Neutrophil (primary cell): ENCODE measurements around the gene TMEM141.

ENCODE experiments used
- H3K27ac ChIP-seq: fragments of 200-600 bp; sonication (generic); 2 replicates; pipeline ENCODE4 v1.5.1; 2016; ENCODE audit warnings: mild to moderate bottlenecking, moderate library complexity
- H3K27me3 ChIP-seq: fragments of 200-600 bp; sonication (generic); 2 replicates; pipeline ENCODE4 v1.6.0; 2016; ENCODE audit warnings: mild to moderate bottlenecking
- H3K36me3 ChIP-seq: fragments of 200-600 bp; sonication (generic); 2 replicates; pipeline ENCODE4 v1.5.1; 2017
- H3K4me1 ChIP-seq, 2 experiments: fragments of 200-600 bp in 1 of 2; sonication (generic) in 1 of 2; 1 replicate in 1 of 2; 2 replicates in 1 of 2; pipeline versions ENCODE4 v1.5.1 to v1.6.1; 2013 to 2016; ENCODE audit warnings: low read depth in 1 of 2, low read length in 1 of 2, mild to moderate bottlenecking in 1 of 2, moderate library complexity in 1 of 2; ENCODE audit not compliant: control insufficient read depth in 1 of 2, insufficient read depth in 1 of 2
- H3K4me3 ChIP-seq, 2 experiments: fragments of 200-600 bp in 1 of 2; sonication (generic) in 1 of 2; 1 replicate in 1 of 2; 2 replicates in 1 of 2; pipeline ENCODE4 v1.5.1; 2013 to 2016; ENCODE audit warnings: low read depth in 1 of 2, low read length in 1 of 2, mild to moderate bottlenecking in 1 of 2, moderate library complexity in 1 of 2
- H3K9me3 ChIP-seq: fragments of 200-600 bp; sonication (generic); 2 replicates; pipeline ENCODE4 v1.5.1; 2016
- TF ChIP-seq, protein P1 (sequence below): fragments of 200-600 bp; sonication (generic); IDR thresholded peaks from 2 replicates; pipeline ENCODE4 v1.5.1; 2016; ENCODE audit warnings: antibody characterized with exemption

The TMEM141 gene

DNA sequence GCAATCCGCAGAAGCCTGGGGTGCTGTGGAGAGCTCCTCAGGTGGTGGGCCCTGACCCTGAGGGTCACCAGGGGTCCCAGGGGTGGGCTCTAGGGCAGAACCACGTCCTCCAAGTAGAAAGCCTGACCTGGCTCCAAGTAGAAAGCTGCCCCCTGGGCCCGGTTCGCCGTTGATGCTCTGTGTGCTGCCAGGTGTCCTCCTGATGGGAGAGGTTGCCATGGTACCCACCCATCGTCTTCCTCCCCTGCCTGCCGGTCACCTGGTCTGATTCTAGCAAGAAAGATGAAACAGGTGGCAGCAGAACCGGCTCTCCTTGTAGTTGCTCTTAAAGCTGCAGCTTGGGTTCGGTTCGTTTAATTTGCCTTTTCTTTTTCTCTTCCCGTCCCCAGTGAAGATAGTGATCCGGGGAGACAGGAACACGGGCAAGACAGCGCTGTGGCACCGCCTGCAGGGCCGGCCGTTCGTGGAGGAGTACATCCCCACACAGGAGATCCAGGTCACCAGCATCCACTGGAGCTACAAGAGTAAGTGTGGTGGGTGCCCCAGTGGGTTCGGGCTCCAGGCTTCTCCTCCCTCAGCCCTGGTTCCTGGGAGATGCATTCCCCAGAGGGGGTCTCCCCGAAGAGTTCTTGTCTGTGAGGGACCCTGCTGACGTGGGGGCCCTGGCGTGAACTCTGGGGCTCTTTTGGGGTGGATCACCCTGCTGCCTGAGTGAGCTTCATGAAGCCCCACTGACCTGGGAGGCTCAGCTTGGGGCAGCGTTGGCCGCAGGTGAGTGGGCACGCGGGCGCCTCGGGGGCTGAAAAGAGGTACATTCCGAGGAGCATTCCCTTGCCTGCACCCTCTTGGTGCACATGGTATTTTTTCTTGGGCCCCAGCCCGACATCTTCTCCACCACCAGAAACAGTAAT lies 32.2 kb downstream of the TMEM141 start:
- H3K4me1 ChIP-seq = peaks cover 4 to 12% of the 10 kb centered on the region in 2 experiments
- no peak overlapping the region for H3K27ac ChIP-seq
- H3K36me3 ChIP-seq = peaks cover 52% of the 10 kb centered on the region
- H3K9me3 ChIP-seq = no peaks in the 10 kb centered on the region
- no peak overlapping the region for H3K4me3 ChIP-seq
- TF ChIP-seq, protein P1, sequence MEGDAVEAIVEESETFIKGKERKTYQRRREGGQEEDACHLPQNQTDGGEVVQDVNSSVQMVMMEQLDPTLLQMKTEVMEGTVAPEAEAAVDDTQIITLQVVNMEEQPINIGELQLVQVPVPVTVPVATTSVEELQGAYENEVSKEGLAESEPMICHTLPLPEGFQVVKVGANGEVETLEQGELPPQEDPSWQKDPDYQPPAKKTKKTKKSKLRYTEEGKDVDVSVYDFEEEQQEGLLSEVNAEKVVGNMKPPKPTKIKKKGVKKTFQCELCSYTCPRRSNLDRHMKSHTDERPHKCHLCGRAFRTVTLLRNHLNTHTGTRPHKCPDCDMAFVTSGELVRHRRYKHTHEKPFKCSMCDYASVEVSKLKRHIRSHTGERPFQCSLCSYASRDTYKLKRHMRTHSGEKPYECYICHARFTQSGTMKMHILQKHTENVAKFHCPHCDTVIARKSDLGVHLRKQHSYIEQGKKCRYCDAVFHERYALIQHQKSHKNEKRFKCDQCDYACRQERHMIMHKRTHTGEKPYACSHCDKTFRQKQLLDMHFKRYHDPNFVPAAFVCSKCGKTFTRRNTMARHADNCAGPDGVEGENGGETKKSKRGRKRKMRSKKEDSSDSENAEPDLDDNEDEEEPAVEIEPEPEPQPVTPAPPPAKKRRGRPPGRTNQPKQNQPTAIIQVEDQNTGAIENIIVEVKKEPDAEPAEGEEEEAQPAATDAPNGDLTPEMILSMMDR = no peak
- H3K27me3 ChIP-seq = peaks cover 21% of the 10 kb centered on the region

DNA sequence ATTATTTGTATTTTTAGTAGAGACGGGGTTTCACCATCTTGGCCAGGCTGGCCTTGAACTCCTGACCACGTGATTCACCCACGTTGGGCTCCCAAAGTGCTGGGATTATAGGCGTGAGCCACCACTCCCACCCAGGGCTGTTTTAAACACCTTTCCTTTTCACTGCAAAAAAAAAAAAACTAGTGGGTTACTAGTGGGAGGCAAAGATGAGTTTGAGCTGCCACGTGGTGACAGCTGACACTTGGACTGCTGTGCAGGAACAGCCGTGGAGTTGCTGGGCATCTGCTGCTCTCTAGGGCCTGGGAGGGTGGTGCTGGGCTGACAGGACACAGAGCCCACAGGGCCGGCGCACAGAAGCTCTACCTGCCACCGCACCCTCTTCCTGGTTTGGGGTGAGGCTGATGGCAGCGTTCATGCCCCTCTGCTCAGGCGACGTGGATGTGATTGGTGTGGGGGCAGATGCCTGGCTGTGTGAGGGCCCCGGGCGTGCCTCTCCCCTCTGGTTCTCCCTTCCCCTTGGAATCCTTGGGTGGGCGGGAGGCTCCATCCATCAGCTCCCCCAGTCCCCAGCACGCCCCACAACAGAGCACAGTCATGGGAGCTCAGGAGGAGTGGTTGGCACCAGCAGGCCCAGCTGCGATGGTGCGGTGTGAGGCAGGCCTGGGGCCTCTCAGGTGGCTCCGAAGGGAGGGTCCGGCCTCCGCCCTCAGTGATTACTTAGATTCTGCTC lies 33.5 kb downstream of the TMEM141 start:
- Histone ChIP-seq H3K27ac (no peak overlapping the region), H3K27me3 (peaks cover 21% of the 10 kb centered on the region), H3K9me3 (no peaks in the 10 kb centered on the region), H3K4me3 (no peak overlapping the region), H3K36me3 (peaks cover 65% of the 10 kb centered on the region), H3K4me1 (peaks cover 4 to 12% of the 10 kb centered on the region in 2 experiments)
- TF ChIP-seq, protein P1 = no peak

DNA sequence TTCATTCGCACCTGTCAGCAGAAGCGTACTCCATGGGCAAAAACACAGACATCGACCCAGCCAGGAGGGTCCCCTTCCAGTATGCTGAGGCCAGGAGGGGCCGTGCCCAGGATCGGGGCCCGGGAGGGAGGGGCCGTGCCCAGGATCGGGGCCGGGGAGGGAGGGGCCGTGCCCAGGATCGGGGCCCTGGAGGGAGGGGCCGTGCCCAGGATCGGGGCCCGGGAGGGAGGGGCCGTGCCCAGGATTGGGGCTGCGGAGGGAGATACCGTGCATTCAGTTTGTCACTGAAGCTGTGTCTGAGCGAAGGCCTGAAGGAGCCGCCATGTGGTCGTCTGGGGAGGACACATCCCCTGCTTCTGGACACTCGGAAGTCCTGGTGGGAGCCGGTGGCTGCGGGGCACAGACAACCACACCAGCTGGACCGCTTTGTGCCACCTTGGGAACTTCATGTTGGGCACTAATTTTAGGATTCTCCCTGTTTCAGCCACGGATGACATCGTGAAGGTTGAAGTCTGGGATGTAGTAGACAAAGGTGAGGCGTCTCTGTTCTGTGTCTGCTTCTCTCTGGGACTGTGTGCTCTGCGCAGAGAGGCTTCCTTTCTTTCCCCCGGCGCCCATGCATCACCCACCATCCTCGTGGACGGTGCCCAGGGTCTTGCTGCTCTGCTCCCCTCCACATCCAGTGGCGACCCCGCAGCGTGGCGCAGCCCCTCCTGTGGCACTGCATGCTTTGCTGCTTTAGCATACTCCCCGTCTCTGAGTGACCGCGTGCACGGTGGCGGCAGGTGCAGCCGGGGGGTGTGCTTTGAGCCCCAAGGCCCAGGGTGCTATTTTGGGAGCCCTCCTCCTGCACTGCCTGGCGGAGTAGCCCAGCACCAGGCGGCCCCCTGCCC lies 34.4 kb downstream of the TMEM141 start:
- Histone ChIP-seq H3K4me3 (no peak overlapping the region), H3K27me3 (peaks cover 17% of the 10 kb centered on the region), H3K36me3 (peaks cover 73% of the 10 kb centered on the region), H3K9me3 (no peaks in the 10 kb centered on the region), H3K4me1 (peaks cover 8 to 17% of the 10 kb centered on the region in 2 experiments), H3K27ac (no peak overlapping the region)
- TF ChIP-seq, protein P1 = no peak

DNA sequence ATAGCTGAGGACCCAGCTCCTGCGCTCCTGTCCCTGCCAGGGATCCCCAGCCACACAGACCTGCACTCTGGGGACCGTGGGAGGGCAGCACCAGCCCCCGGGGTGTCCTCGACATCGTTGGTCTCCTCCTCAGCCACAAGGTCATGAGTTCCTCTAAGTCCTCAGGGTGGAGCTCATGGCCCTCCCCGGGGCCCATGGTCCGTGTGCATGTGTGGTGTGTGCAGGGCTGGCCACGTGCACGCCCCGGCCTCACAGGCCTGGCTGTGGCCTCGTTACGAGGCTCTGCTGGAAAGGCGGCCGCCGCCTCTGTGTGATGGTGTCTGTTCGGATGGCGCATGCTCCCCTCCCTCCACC lies 35.0 kb downstream of the TMEM141 start:
- Histone ChIP-seq H3K4me3 (no peak overlapping the region), H3K4me1 (peaks cover 10 to 19% of the 10 kb centered on the region in 2 experiments), H3K9me3 (no peaks in the 10 kb centered on the region), H3K27me3 (peaks cover 11% of the 10 kb centered on the region), H3K27ac (no peak overlapping the region), H3K36me3 (peaks cover 73% of the 10 kb centered on the region)
- TF ChIP-seq, protein P1 = no peak
